ENCODE data around the gene KIAA1217. TPM values are rescaled to one million over a fixed set of nuclear protein-coding genes. Genes with fewer than 3 reads are reported as not detected.

The KIAA1217 gene
- total and polyA plus RNA-seq, 9 of the 15 experiments (the other 6 are each of a cell fraction or from before 2014, with no cell fraction given), result 0.04 TPM; not detected in 8

GRCh38 chr10:24542314-24543270 is 333.7 kb downstream of the KIAA1217 start (continued):
- TF ChIP-seq ZNF175 (CRISPR knock-in tag; IDR thresholded peaks at IDR 0.05; ENCODE audit: low read depth), result no peak
- no peak for TF ChIP-seq E4F1 (CRISPR knock-in tag; IDR thresholded peaks at IDR 0.05; ENCODE audit: borderline replicate concordance)
- TF ChIP-seq RREB1 (CRISPR knock-in tag; IDR thresholded peaks at IDR 0.05), result no peak
- no peak for TF ChIP-seq CREBBP (IDR thresholded peaks at IDR 0.05; ENCODE audit: low read depth, low read length)
- no peak for TF ChIP-seq ZBTB1 (CRISPR knock-in tag; IDR thresholded peaks at IDR 0.05; ENCODE audit: borderline replicate concordance, low read depth)
